ENCODE data around the gene ZSWIM3.

- TF ChIP-seq CTCF (IDR thresholded peaks at IDR 0.05) (no peak), POLR2A (IDR thresholded peaks at IDR 0.05) (no peak)
Measured at GRCh38 chr20:45843506-45843905, 13.9 kb upstream of the ZSWIM3 start.

Measured in testis (tissue), 2 donors.